ENCODE measurements around the gene CPNE4. TPM values are rescaled to one million over a fixed set of nuclear protein-coding genes. Genes with fewer than 3 reads are reported as not detected.
A peak's percentile ranks its signal among the peaks of the same experiment; 100 is the strongest.

The CPNE4 gene
- total RNA-seq, 1 donor from 2014 or later, result 0.20 TPM

GRCh38 chr3:131484496-131485111 is 550.2 kb downstream of the CPNE4 start:
- peak overlapping the region; percentile 59 for H3K27ac Mint-ChIP-seq
- peaks cover 3% of the 10 kb centered on the region for H3K4me1 Mint-ChIP-seq
- H3K9me3 Mint-ChIP-seq, result no peaks in the 10 kb centered on the region
- DNase-seq (ENCODE audit: low spot score in 2 of 2, unreplicated experiment in 2 of 2), result no peak
- no peak overlapping the region for H3K4me3 Mint-ChIP-seq
- no peak for TF ChIP-seq CTCF (IDR thresholded peaks at IDR 0.05; ENCODE audit: unreplicated experiment)
- no peaks in the 10 kb centered on the region for H3K27me3 Mint-ChIP-seq (ENCODE audit: low read depth)
- peaks cover 29% of the 10 kb centered on the region for H3K36me3 Mint-ChIP-seq

Small RNAs within 50 kb of the gene (microRNA-seq; reads per million reads assigned to microRNA genes)
- not detected for gene MIR5704
